ENCODE measurements around the gene PRICKLE1. TPM values are rescaled to one million over a fixed set of nuclear protein-coding genes. Genes with fewer than 3 reads are reported as not detected.

PRICKLE1 gene
- total and polyA plus RNA-seq, 7 experiments from 2014 or later, result 0.10 to 1.2 (median 0.34) TPM; not detected in 4

- CTCF ChIA-PET, result no interaction called here
- POLR2A ChIA-PET, result no interaction called here
- no peaks in the 10 kb centered on the region for H3K27me3 ChIP-seq (ENCODE audit: control insufficient read depth in 2 of 2, insufficient read depth in 2 of 2, low read length in 2 of 2)
- Mint-ChIP-seq H3K36me3 (peaks cover 0 to 8% (median 0%) of the 10 kb centered on the region in 5 donors), H3K4me3 (no peak overlapping the region), H3K9me3 (peaks cover 0 to 11% (median 8%) of the 10 kb centered on the region in 11 donors), H3K4me1 (no peaks in the 10 kb centered on the region), H3K27ac (no peak overlapping the region), H3K27me3 (peaks cover 0 to 22% (median 8%) of the 10 kb centered on the region in 5 donors)
- H3K27ac ChIP-seq (ENCODE audit: low read depth, low read length), result no peak overlapping the region
- H3K9me3 ChIP-seq (ENCODE audit: control insufficient read depth in 2 of 3, low read length in 3 of 3), result no peaks in the 10 kb centered on the region
- no peak overlapping the region for H3K4me3 ChIP-seq (ENCODE audit: low read length)
- intact Hi-C loops (cut with micrococcal nuclease), result no loop called here
- H3K4me1 ChIP-seq (ENCODE audit: control insufficient read depth in 2 of 2, insufficient read depth in 2 of 2, low read length in 2 of 2), result no peaks in the 10 kb centered on the region
- DNase-seq (no peak), ATAC-seq (no peak)
- H3K36me3 ChIP-seq (ENCODE audit: control insufficient read depth in 2 of 3, insufficient read depth in 3 of 3, low read length in 3 of 3), result no peaks in the 10 kb centered on the region
Measured at GRCh38 chr12:42609605-42610004, 20.1 kb upstream of the PRICKLE1 start.

GRCh38 chr12:42608196-42608825 is 18.8 kb upstream of the PRICKLE1 start:
- no peak overlapping the region for H3K4me3 Mint-ChIP-seq
- ChIA-PET CTCF (no interaction called here), POLR2A (no interaction called here)
- H3K27ac ChIP-seq (ENCODE audit: low read depth, low read length), result no peak overlapping the region
- intact Hi-C loops (cut with micrococcal nuclease), result no loop called here
- no peaks in the 10 kb centered on the region for H3K9me3 ChIP-seq (ENCODE audit: control insufficient read depth in 2 of 3, low read length in 3 of 3)
- H3K27me3 ChIP-seq (ENCODE audit: control insufficient read depth in 2 of 2, insufficient read depth in 2 of 2, low read length in 2 of 2), result no peaks in the 10 kb centered on the region
- no peaks in the 10 kb centered on the region for H3K4me1 Mint-ChIP-seq
- ATAC-seq (no peak), DNase-seq (no peak)
- no peaks in the 10 kb centered on the region for H3K36me3 ChIP-seq (ENCODE audit: control insufficient read depth in 2 of 3, insufficient read depth in 3 of 3, low read length in 3 of 3)
- no peaks in the 10 kb centered on the region for H3K36me3 Mint-ChIP-seq
- H3K27me3 Mint-ChIP-seq, result peaks cover 0 to 22% (median 3%) of the 10 kb centered on the region in 5 donors
- H3K27ac Mint-ChIP-seq, result no peak overlapping the region
- peaks cover 0 to 6% (median 2%) of the 10 kb centered on the region in 11 donors for H3K9me3 Mint-ChIP-seq
- H3K4me3 ChIP-seq (ENCODE audit: low read length), result no peak overlapping the region
- H3K4me1 ChIP-seq (ENCODE audit: control insufficient read depth in 2 of 2, insufficient read depth in 2 of 2, low read length in 2 of 2), result no peaks in the 10 kb centered on the region

GRCh38 chr12:42607584-42608058 is 18.1 kb upstream of the PRICKLE1 start:
- H3K4me3 ChIP-seq (ENCODE audit: low read length), result no peak overlapping the region

GRCh38 chr12:42606471-42606870 is 16.9 kb upstream of the PRICKLE1 start:
- H3K9me3 Mint-ChIP-seq, result peaks cover 0 to 3% (median under 1%) of the 10 kb centered on the region in 11 donors
- Histone ChIP-seq H3K9me3 (ENCODE audit: control insufficient read depth in 2 of 3, low read length in 3 of 3) (no peaks in the 10 kb centered on the region), H3K27me3 (ENCODE audit: control insufficient read depth in 2 of 2, insufficient read depth in 2 of 2, low read length in 2 of 2) (no peaks in the 10 kb centered on the region), H3K27ac (ENCODE audit: low read depth, low read length) (no peak overlapping the region), H3K4me1 (ENCODE audit: control insufficient read depth in 2 of 2, insufficient read depth in 2 of 2, low read length in 2 of 2) (no peaks in the 10 kb centered on the region), H3K36me3 (ENCODE audit: control insufficient read depth in 2 of 3, insufficient read depth in 3 of 3, low read length in 3 of 3) (no peaks in the 10 kb centered on the region), H3K4me3 (ENCODE audit: low read length) (no peak overlapping the region)
- intact Hi-C loops (cut with micrococcal nuclease), result no loop called here
- DNase-seq (no peak), ATAC-seq (no peak)
- no peaks in the 10 kb centered on the region for H3K4me1 Mint-ChIP-seq
- peaks cover 0 to 11% (median under 1%) of the 10 kb centered on the region in 5 donors for H3K27me3 Mint-ChIP-seq
- H3K36me3 Mint-ChIP-seq, result no peaks in the 10 kb centered on the region
- POLR2A ChIA-PET, result interaction anchor here (0.6 kb wide), 1 partner anchor 25 kb away, joined by 3 read pairs; no protein-coding TSS in a partner anchor
- CTCF ChIA-PET, result no interaction called here
- H3K4me3 Mint-ChIP-seq, result no peak overlapping the region
- no peak overlapping the region for H3K27ac Mint-ChIP-seq

More at GRCh38 chr12:42607584-42608058, 18.1 kb upstream of the PRICKLE1 start:
- H3K4me1 Mint-ChIP-seq, result no peaks in the 10 kb centered on the region
- Histone ChIP-seq H3K4me1 (ENCODE audit: control insufficient read depth in 2 of 2, insufficient read depth in 2 of 2, low read length in 2 of 2) (no peaks in the 10 kb centered on the region), H3K27me3 (ENCODE audit: control insufficient read depth in 2 of 2, insufficient read depth in 2 of 2, low read length in 2 of 2) (no peaks in the 10 kb centered on the region), H3K36me3 (ENCODE audit: control insufficient read depth in 2 of 3, insufficient read depth in 3 of 3, low read length in 3 of 3) (no peaks in the 10 kb centered on the region), H3K27ac (ENCODE audit: low read depth, low read length) (no peak overlapping the region), H3K9me3 (ENCODE audit: control insufficient read depth in 2 of 3, low read length in 3 of 3) (no peaks in the 10 kb centered on the region)
- H3K4me3 Mint-ChIP-seq, result no peak overlapping the region
- no peak for DNase-seq
- H3K27ac Mint-ChIP-seq, result no peak overlapping the region
- intact Hi-C loops (cut with micrococcal nuclease), result no loop called here
- POLR2A ChIA-PET, result no interaction called here
- CTCF ChIA-PET, result no interaction called here
- no peak for ATAC-seq
- peaks cover 0 to 6% (median 2%) of the 10 kb centered on the region in 11 donors for H3K9me3 Mint-ChIP-seq
- peaks cover 0 to 21% (median 3%) of the 10 kb centered on the region in 5 donors for H3K27me3 Mint-ChIP-seq
- H3K36me3 Mint-ChIP-seq, result no peaks in the 10 kb centered on the region

GRCh38 chr12:42605685-42606084 is 16.1 kb upstream of the PRICKLE1 start:
- Mint-ChIP-seq H3K4me3 (no peak overlapping the region), H3K27me3 (peaks cover 0 to 10% (median 2%) of the 10 kb centered on the region in 5 donors), H3K27ac (no peak overlapping the region), H3K36me3 (no peaks in the 10 kb centered on the region), H3K4me1 (no peaks in the 10 kb centered on the region), H3K9me3 (peaks cover 0 to 3% (median 0%) of the 10 kb centered on the region in 11 donors)
- no peaks in the 10 kb centered on the region for H3K36me3 ChIP-seq (ENCODE audit: control insufficient read depth in 2 of 3, insufficient read depth in 3 of 3, low read length in 3 of 3)
- H3K4me1 ChIP-seq (ENCODE audit: control insufficient read depth in 2 of 2, insufficient read depth in 2 of 2, low read length in 2 of 2), result no peaks in the 10 kb centered on the region
- no peaks in the 10 kb centered on the region for H3K27me3 ChIP-seq (ENCODE audit: control insufficient read depth in 2 of 2, insufficient read depth in 2 of 2, low read length in 2 of 2)
- ChIA-PET CTCF (no interaction called here), POLR2A (no interaction called here)
- intact Hi-C loops (cut with micrococcal nuclease), result no loop called here
- H3K9me3 ChIP-seq (ENCODE audit: control insufficient read depth in 2 of 3, low read length in 3 of 3), result no peaks in the 10 kb centered on the region
- no peak overlapping the region for H3K4me3 ChIP-seq (ENCODE audit: low read length)
- ATAC-seq (no peak), DNase-seq (no peak)
- no peak overlapping the region for H3K27ac ChIP-seq (ENCODE audit: low read depth, low read length)

GRCh38 chr12:42603246-42603990 is 13.9 kb upstream of the PRICKLE1 start:
- Mint-ChIP-seq H3K4me1 (no peaks in the 10 kb centered on the region), H3K9me3 (peaks cover 0 to 3% (median 0%) of the 10 kb centered on the region in 11 donors), H3K36me3 (no peaks in the 10 kb centered on the region), H3K27ac (no peak overlapping the region), H3K27me3 (peaks cover 0 to 17% (median 10%) of the 10 kb centered on the region in 5 donors), H3K4me3 (no peak overlapping the region)
- Histone ChIP-seq H3K27me3 (ENCODE audit: control insufficient read depth in 2 of 2, insufficient read depth in 2 of 2, low read length in 2 of 2) (no peaks in the 10 kb centered on the region), H3K36me3 (ENCODE audit: control insufficient read depth in 2 of 3, insufficient read depth in 3 of 3, low read length in 3 of 3) (no peaks in the 10 kb centered on the region), H3K9me3 (ENCODE audit: control insufficient read depth in 2 of 3, low read length in 3 of 3) (no peaks in the 10 kb centered on the region), H3K27ac (ENCODE audit: low read depth, low read length) (no peak overlapping the region), H3K4me3 (ENCODE audit: low read length) (no peak overlapping the region), H3K4me1 (ENCODE audit: control insufficient read depth in 2 of 2, insufficient read depth in 2 of 2, low read length in 2 of 2) (no peaks in the 10 kb centered on the region)
- ChIA-PET CTCF (no interaction called here), POLR2A (no interaction called here)
- intact Hi-C loops (cut with micrococcal nuclease), result no loop called here
- no peak for DNase-seq
- no peak for ATAC-seq

Data from naive thymus-derived CD4-positive, alpha-beta T cell (primary cell).